ENCODE measurements around the gene PPP6R1. TPM values are rescaled to one million over a fixed set of nuclear protein-coding genes. Genes with fewer than 3 reads are reported as not detected.

PPP6R1 gene
- total RNA-seq, 2 donors from 2014 or later, result 46.7 to 52.3 TPM

GRCh38 chr19:55230329-55230728 lies 28.5 kb downstream of the PPP6R1 start:
- Histone ChIP-seq H3K9me3 (no peaks in the 10 kb centered on the region), H3K36me3 (peaks cover 33% of the 10 kb centered on the region), H3K27me3 (replicated peaks; ENCODE audit: insufficient read depth) (no peaks in the 10 kb centered on the region), H3K27ac (no peak overlapping the region), H3K4me1 (ENCODE audit: control insufficient read depth in 1 of 2, low read depth in 2 of 2) (no peaks in the 10 kb centered on the region), H3K4me3 (no peak overlapping the region)
- ATAC-seq (ENCODE audit: insufficient number of reproducible peaks, low FRiP score, low read depth) (no peak), DNase-seq (ENCODE audit: low spot score) (no peak)
- no peak for TF ChIP-seq CTCF (IDR thresholded peaks at IDR 0.05)

- no peak for DNase-seq (ENCODE audit: low spot score)
- ATAC-seq (ENCODE audit: insufficient number of reproducible peaks, low FRiP score, low read depth), result no peak
- H3K4me3 ChIP-seq, result no peak overlapping the region
Measured at GRCh38 chr19:55229789-55230182, 29.0 kb downstream of the PPP6R1 start.

GRCh38 chr19:55229145-55229788 lies 29.6 kb downstream of the PPP6R1 start:
- Histone ChIP-seq H3K36me3 (peaks cover 33% of the 10 kb centered on the region), H3K27ac (no peak overlapping the region), H3K27me3 (replicated peaks; ENCODE audit: insufficient read depth) (no peaks in the 10 kb centered on the region), H3K9me3 (no peaks in the 10 kb centered on the region), H3K4me3 (no peak overlapping the region), H3K4me1 (ENCODE audit: control insufficient read depth in 1 of 2, low read depth in 2 of 2) (no peaks in the 10 kb centered on the region)
- no peak for TF ChIP-seq CTCF (IDR thresholded peaks at IDR 0.05)
- ATAC-seq (ENCODE audit: insufficient number of reproducible peaks, low FRiP score, low read depth) (no peak), DNase-seq (ENCODE audit: low spot score) (no peak)

More at GRCh38 chr19:55229789-55230182, 29.0 kb downstream of the PPP6R1 start:
- H3K9me3 ChIP-seq, result no peaks in the 10 kb centered on the region
- no peak overlapping the region for H3K27ac ChIP-seq
- no peak for TF ChIP-seq CTCF (IDR thresholded peaks at IDR 0.05)
- H3K36me3 ChIP-seq, result peaks cover 33% of the 10 kb centered on the region
- no peaks in the 10 kb centered on the region for H3K4me1 ChIP-seq (ENCODE audit: control insufficient read depth in 1 of 2, low read depth in 2 of 2)
- no peaks in the 10 kb centered on the region for H3K27me3 ChIP-seq (replicated peaks; ENCODE audit: insufficient read depth)

GRCh38 chr19:55228403-55229031 lies 30.3 kb downstream of the PPP6R1 start, which contains the start of gene TMEM86B:
Gene TMEM86B (minus strand): TSS chr19:55228763. CDS start chr19:55228741, 22 bp downstream.
- no peak within 1 kb of the TSS for H3K4me3 ChIP-seq
- no peaks in the 10 kb centered on the region for H3K4me1 ChIP-seq (ENCODE audit: control insufficient read depth in 1 of 2, low read depth in 2 of 2)
- ATAC-seq (ENCODE audit: insufficient number of reproducible peaks, low FRiP score, low read depth) (no peak), DNase-seq (ENCODE audit: low spot score) (no peak)
- H3K27ac ChIP-seq, result no peak within 1 kb of the TSS
- H3K27me3 ChIP-seq (replicated peaks; ENCODE audit: insufficient read depth), result no peaks in the 10 kb centered on the region
- no peaks in the 10 kb centered on the region for H3K9me3 ChIP-seq
- no peak for TF ChIP-seq CTCF (IDR thresholded peaks at IDR 0.05)
- peaks cover 33% of the 10 kb centered on the region for H3K36me3 ChIP-seq

GRCh38 chr19:55228015-55228391 lies 30.8 kb downstream of the PPP6R1 start:
- H3K36me3 ChIP-seq, result peaks cover 33% of the 10 kb centered on the region
- TF ChIP-seq CTCF (IDR thresholded peaks at IDR 0.05), result no peak
- DNase-seq (ENCODE audit: low spot score) (no peak), ATAC-seq (ENCODE audit: insufficient number of reproducible peaks, low FRiP score, low read depth) (no peak)
- no peak overlapping the region for H3K27ac ChIP-seq
- H3K4me1 ChIP-seq (ENCODE audit: control insufficient read depth in 1 of 2, low read depth in 2 of 2), result no peaks in the 10 kb centered on the region
- no peaks in the 10 kb centered on the region for H3K27me3 ChIP-seq (replicated peaks; ENCODE audit: insufficient read depth)
- H3K9me3 ChIP-seq, result no peaks in the 10 kb centered on the region
- H3K4me3 ChIP-seq, result no peak overlapping the region
